Inferior parietal cortex (tissue), 1 donor: ENCODE results near the gene WDR27.
"Not testable (repeated sequence)": the region's sequence is repeated elsewhere in the genome, so short reads cannot be mapped to it uniquely, and the experiment has no call there.

ENCODE experiments used
- DNase-seq: peaks from one replicate; pipeline ENCODE4 v3.0.0-alpha.2; 2016; ENCODE audit errors: extremely low spot score

Gene WDR27

DNA sequence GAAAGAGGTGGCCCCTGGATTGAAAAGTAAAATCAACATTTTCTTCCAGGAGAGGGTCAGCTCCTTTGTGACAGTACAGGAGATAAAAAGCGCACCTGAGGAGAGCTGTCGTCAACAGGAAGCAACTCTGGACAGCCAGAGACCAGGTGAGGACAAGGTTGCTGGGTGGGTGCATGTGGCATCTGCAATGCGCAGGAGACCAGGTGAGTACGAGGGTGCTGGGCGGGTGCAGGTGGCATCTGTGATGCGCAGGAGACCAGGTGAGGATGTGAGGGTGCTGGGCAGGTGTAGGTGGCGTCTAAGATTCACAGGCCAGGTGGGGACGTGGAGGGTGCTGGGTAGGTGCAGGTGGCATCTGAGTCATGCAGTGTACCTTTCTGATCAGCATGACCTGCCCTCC, 38.4 kb downstream of the WDR27 start:
- DNase-seq, result no peak

DNA sequence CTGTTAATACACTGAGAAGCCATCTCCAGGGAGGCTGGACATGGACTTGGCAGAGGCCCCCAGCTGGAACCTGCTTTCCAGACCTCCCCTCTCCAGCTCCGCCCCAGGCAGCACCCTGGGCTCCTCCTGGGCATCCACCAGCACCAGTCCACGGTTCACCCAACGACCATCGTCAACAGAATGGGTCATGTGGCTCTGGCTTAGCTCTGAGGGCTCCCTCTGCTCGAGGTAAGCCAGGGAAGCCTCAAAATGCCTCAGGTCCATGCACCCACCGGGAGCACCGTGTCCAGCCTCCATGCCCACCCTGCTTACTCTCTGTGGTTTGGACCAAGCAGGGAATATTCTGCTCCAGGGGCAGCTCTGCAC, 40.5 kb downstream of the WDR27 start:
- no peak for DNase-seq

GRCh38 chr6:169660751-169661390, 41.0 kb downstream of the WDR27 start:
- no peak for DNase-seq

DNA sequence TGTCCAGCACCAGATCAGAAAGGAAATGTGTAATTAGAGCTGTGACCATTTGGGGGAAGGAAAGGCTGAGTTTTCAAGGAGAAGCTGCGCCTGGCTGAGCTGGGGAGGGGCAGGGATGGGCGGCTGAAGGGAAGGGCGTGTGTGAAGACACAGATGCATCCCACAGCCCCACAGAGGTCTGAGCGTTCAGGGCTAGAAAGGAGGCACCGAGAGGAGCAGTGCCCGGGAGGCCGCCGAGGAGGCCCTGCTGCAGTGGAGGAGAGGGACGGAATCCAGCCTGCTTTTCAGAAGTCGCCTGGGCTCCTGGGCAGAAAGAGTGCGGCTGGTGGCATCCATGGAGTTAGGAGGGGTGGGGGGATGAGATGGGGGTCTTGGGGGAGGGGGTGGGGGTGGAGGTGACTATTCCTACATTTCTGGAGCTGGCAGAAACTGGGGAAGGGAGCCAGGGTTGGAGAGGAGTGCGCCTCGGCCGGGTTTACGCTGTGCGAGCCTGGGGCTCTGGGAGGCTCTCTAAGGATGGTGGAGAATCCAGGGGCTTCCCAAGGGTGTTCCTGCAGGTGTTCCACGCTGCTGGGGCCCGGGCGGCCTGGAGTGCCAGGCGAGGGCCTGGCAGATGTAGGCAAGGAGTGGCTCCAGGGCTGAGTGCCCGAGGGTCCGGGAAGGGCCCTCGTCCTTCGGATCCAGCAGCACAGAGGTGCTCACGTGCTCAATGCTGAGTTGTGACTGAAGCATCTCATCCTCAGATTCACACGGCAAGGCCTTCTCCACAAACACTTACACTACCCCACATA, 41.8 kb downstream of the WDR27 start:
- no peak for DNase-seq

- no peak for DNase-seq
Observed at GRCh38 chr6:169657284-169657610, 44.6 kb downstream of the WDR27 start.

- DNase-seq, result no peak
Observed at GRCh38 chr6:169656546-169657283, 45.1 kb downstream of the WDR27 start.

GRCh38 chr6:169654598-169655391, 47.0 kb downstream of the WDR27 start:
- DNase-seq, result peak; percentile 65

GRCh38 chr6:169653691-169654090, 48.1 kb downstream of the WDR27 start:
- DNase-seq, result no peak

- DNase-seq, result no peak
Observed at GRCh38 chr6:169652896-169653295, 48.9 kb downstream of the WDR27 start.

DNA sequence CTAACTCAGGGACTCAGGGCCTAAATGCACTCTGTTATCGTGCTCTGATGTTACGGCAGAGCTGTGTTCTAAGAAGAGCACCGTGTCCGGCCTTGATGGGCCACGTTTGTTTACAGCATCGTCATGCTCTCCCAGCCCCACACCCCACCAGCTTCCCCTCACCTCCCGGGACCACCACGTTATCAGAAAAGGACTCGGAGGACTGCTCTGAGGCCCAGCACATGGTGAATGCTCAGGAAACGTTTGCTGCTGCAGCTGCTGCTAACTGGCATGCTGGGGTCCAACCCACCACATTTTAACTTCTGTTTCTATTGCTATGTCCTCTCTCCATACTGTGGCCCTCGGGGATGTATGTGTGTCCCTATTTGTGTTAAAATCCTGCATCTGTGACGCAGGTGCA, 50.3 kb downstream of the WDR27 start:
- DNase-seq, result no peak

GRCh38 chr6:169650959-169651292, 50.9 kb downstream of the WDR27 start:
- DNase-seq, result no peak

DNA sequence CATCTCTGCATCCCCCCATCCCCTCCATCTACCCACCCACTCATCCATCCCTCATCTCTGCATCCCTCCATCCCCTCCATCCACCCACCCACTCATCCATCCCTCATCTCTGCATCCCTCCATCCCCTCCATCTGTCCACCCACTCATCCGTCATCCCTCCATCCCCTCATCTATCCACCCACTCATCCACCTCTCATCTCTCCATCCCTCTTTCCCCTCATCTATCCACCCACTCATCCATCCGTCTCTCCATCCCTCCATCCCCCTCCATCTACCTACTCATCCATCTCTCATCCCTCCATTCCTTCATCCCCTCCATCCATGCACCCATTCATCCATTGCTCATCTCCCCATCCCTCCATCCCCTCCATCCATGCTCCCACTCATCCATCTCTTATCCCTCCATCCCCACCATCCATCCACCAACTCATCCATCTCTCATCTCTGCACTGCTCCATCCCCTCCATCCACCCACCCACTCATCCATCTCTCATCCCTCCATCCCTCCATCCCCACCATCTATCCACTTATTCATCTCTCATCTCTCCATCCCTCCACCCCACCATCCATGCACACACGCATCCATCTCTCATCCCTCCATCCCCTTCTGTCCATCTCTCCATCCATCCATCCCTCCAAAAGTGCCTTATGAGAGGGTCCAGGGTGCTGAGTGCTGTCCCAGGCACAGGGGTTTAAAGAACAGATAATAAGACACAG, 51.4 kb downstream of the WDR27 start:
- no peak for DNase-seq

- no peak for DNase-seq
Observed at GRCh38 chr6:169648617-169649016, 53.2 kb downstream of the WDR27 start.

- no peak for DNase-seq
Observed at GRCh38 chr6:169648092-169648491, 53.7 kb downstream of the WDR27 start.

DNA sequence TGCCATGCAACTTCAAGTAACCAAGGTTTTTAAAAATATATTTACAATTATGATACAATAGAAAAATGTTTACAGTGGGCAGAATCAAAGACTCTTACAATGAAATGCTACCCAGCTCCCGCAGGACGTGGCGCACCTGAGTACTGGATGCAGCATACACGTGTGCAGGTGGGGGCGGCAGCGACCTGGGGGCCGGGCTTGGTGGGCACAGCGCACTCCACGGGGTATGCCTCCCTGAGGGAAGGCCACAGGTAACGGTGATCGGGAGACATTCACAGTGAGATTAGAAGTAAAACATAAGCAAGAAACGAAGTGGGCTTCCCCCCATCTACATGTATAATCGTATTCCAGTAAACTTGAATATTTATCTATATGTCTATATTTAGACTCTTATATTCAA, 54.2 kb downstream of the WDR27 start:
- no peak for DNase-seq

GRCh38 chr6:169646906-169647567, 54.8 kb downstream of the WDR27 start:
- no peak for DNase-seq

DNA sequence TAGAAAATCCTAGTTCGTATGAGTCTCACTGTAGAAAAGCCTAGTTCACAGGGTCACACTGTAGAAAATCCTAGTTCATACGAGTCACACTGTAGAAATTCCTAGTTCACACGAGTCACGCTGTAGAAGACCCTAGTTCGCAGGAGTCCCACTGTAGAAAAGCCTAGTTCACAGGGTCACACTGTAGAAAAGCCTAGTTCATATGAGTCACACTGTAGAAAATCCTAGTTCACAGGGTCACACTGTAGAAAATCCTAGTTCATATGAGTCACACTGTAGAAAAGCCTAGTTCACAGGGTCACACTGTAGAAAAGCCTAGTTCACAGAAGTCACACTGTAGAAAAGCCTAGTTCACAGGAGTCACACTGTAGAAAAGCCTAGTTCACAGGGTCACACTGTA, 56.4 kb downstream of the WDR27 start:
- not testable (repeated sequence) for DNase-seq

GRCh38 chr6:169643521-169643920, 58.3 kb downstream of the WDR27 start:
- DNase-seq, result no peak

DNA sequence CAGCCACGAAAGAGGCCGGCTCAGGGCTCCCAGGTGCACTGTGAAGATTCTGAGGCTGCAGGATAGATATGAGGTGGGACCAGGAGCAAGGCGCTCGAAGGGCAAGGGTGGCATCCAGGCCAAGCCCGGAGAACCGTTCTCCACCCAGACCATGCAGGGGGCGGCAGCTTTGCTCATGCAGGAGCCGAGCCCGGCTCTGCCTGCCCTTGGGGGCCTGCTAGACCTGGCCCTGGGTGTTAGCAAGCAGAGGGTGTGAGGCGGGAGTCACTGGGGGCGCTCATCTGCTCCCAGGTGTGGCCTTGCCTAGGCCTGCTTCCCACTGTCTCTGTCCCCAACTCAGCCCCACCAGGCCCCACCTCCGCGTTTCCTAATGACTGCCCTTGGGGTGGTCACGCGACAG, 59.4 kb downstream of the WDR27 start:
- no peak for DNase-seq

DNA sequence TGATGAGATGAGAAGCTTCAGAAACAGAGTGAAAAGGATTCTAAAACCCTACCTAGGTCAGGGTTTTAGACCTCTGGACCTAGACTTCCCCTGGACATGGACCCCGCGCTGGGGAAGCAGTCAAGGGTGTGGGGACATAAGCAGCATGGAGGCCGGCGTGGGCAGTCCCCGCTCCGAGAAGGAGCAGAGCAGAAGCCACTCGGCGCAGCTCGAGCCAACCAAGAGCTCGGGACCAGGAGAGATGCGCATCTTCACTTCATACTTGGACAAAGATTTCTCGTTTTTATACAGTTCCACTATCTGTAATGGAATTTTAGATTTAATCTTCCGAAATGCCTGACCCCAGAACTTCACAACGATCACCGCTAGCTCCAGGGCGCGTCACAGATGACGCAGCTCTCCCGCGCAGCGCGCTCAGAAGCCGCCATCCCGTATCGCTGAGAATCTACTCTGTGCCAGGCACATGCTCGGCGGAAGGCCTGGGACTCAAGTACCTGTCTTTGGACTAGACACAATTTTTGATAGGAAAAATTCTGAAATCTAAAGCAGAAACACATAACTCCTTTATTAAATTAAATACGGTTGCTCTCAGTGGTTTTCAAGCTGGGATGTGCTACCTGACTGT, 60.3 kb downstream of the WDR27 start:
- DNase-seq, result no peak

DNA sequence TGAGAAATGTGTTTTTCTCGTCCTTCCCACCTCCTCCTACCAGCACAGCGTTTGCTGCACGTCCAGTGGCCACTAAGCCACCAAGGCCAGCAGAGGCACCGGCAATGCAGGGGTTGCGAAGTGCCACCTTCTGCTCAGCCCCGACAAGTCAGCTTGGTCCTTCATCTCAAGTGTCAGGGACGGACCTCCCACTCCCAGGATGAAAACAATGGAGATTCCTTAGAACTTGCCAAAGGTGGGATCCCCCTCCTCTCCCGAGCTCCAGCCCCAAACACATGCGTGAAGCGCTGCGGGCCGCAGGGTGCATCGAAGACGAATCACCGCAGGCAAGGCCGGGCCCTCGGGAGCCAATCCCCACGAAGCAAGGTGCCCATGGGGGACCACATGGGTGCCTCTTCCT, 60.8 kb downstream of the WDR27 start:
- no peak for DNase-seq
